Measurements from ENCODE around the gene ATXN1.

The ATXN1 gene

DNA sequence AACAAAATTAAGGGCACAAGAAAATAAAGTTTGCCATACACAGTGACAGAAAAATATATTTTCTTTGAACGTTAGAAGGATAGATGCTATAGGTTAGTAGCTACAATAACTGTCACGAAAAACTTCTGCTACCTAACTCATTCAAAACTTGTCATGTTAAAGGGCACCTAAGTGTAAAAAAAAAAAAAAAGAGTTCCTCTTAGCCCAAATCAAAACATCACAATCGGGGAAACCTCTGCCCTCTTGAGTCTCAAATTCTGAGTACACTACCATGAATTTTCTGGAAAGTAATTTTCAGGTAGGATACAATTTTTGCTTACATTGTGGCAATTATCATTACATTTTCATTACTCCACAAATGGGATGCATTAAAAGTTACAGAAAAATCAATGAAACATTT, 5.7 kb downstream of the ATXN1 start:
- no peak overlapping the region for H3K4me3 ChIP-seq (replicated peaks; ENCODE audit: low read depth, low read length)
- DNase-seq (ENCODE audit: extremely low read depth, low read depth): no peak

DNA sequence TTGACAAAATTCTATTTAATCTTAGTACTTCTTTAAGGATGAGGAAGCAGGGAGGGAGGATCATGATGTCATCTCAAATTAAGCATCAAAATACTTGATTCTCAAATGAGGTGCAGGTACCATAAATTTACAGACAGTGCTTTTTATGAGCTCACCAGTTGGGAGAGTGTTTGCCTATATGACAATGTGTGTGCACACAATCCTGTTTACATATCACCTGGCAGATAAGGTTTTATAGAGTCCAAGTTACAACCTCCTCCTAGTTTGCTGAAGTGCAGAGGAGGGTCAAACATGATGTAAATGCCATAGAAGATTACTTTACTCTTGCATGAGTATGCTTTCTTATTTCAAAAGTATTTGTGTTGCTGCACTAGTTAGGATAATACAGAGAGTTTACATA, 6.4 kb downstream of the ATXN1 start:
- TF ChIP-seq, protein P1, sequence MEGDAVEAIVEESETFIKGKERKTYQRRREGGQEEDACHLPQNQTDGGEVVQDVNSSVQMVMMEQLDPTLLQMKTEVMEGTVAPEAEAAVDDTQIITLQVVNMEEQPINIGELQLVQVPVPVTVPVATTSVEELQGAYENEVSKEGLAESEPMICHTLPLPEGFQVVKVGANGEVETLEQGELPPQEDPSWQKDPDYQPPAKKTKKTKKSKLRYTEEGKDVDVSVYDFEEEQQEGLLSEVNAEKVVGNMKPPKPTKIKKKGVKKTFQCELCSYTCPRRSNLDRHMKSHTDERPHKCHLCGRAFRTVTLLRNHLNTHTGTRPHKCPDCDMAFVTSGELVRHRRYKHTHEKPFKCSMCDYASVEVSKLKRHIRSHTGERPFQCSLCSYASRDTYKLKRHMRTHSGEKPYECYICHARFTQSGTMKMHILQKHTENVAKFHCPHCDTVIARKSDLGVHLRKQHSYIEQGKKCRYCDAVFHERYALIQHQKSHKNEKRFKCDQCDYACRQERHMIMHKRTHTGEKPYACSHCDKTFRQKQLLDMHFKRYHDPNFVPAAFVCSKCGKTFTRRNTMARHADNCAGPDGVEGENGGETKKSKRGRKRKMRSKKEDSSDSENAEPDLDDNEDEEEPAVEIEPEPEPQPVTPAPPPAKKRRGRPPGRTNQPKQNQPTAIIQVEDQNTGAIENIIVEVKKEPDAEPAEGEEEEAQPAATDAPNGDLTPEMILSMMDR (IDR thresholded peaks at IDR 0.05; ENCODE audit: low read depth, low read length, missing control alignments): no peak
- no peak overlapping the region for H3K4me3 ChIP-seq (replicated peaks; ENCODE audit: low read depth, low read length)
- no peak for DNase-seq (ENCODE audit: extremely low read depth, low read depth)

More for the DNA sequence above, 5.7 kb downstream of the ATXN1 start:
- TF ChIP-seq, protein P1 (IDR thresholded peaks at IDR 0.05; ENCODE audit: low read depth, low read length, missing control alignments): no peak

DNA sequence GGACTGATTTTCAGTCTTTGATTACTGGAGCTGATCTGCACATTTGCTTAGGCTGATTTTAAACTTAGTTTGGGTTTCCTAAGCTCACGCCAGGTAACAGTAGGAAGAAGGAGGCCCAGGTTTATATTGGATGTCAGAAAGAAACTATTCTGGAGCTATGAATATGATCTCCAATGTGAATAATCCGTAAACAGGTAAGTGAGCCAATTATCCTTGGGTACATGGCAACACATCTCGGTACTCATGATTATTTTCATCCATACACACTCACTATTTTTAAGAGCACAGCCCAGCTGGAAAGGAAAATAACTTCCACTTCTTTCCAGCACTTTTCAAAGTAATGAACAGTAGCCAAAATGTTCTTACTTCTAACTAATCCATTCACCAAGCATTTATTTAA, 7.0 kb downstream of the ATXN1 start:
- no peak overlapping the region for H3K4me3 ChIP-seq (replicated peaks; ENCODE audit: low read depth, low read length)
- DNase-seq (ENCODE audit: extremely low read depth, low read depth): no peak
- TF ChIP-seq, protein P1 (IDR thresholded peaks at IDR 0.05; ENCODE audit: low read depth, low read length, missing control alignments): no peak

GRCh38 chr6:16753341-16753740, 7.9 kb downstream of the ATXN1 start:
- no peak overlapping the region for H3K4me3 ChIP-seq (replicated peaks; ENCODE audit: low read depth, low read length)
- TF ChIP-seq, protein P1 (IDR thresholded peaks at IDR 0.05; ENCODE audit: low read depth, low read length, missing control alignments): no peak
- DNase-seq (ENCODE audit: extremely low read depth, low read depth): no peak

GRCh38 chr6:16752206-16752866, 8.9 kb downstream of the ATXN1 start:
- TF ChIP-seq, protein P1 (IDR thresholded peaks at IDR 0.05; ENCODE audit: low read depth, low read length, missing control alignments): no peak
- no peak overlapping the region for H3K4me3 ChIP-seq (replicated peaks; ENCODE audit: low read depth, low read length)
- DNase-seq (ENCODE audit: extremely low read depth, low read depth): no peak

DNA sequence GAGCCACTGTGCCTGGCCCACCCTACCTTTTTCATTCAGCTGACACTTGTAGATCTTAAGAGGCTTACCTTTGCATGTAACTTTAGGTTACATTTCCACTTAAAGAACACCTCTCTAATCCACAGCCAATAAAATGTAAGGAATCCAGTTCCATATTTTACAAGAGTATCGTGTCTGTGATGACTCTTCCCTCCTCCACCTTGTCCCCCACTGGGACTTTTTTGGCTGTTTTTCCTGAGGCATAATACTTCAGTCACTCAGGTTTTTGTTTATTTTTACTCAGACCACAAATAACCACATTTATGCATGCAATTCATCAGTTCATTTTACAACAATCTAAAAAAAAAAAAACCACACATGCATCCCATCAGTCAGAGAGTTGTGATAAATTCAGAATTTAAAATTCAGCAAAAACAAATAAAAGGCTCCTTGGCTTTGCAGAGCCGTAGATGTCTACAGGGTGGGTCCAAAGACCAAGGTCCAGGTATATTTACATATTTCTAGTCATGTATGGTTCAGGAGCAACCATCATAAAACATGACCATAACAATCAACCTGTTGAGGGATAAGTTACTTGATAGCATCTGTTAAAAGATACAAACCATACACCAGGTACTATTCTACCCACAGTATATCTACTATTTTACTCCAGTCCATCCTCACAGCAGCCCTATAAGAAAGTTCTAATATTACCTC, 9.9 kb downstream of the ATXN1 start:
- TF ChIP-seq, protein P1 (IDR thresholded peaks at IDR 0.05; ENCODE audit: low read depth, low read length, missing control alignments): no peak
- H3K4me3 ChIP-seq (replicated peaks; ENCODE audit: low read depth, low read length): no peak overlapping the region
- no peak for DNase-seq (ENCODE audit: extremely low read depth, low read depth)

Data from HFF-Myc (cell line).